H9 (cell line): ENCODE results near the gene POT1. TPM values are rescaled to one million over a fixed set of nuclear protein-coding genes. Genes with fewer than 3 reads are reported as not detected.
A peak's percentile ranks its signal among the peaks of the same experiment; 100 is the strongest.

Experiments
- DNase-seq: peaks from one replicate; pipeline ENCODE4 v3.0.0-alpha.2; 2017
- H2AFZ ChIP-seq: one replicate; pipeline ENCODE4 v1.6.1; 2013; ENCODE audit warnings: mild to moderate bottlenecking, low read length, control low read depth, moderate library complexity
- H2AK5ac ChIP-seq: 2 replicates; pipeline ENCODE4 v1.6.1; 2013; ENCODE audit warnings: low read length, control low read depth, mixed read lengths; ENCODE audit not compliant: insufficient read length
- H2BK120ac ChIP-seq: one replicate; pipeline ENCODE4 v1.6.1; 2013; ENCODE audit warnings: low read depth, mild to moderate bottlenecking, low read length, control low read depth, inconsistent platforms; ENCODE audit not compliant: poor library complexity, severe bottlenecking
- H2BK12ac ChIP-seq: 2 replicates; pipeline ENCODE4 v1.6.1; 2013; ENCODE audit warnings: low read length, control low read depth, mixed read lengths, low read depth; ENCODE audit not compliant: insufficient read length
- H2BK15ac ChIP-seq: 2 replicates; pipeline ENCODE4 v1.6.1; 2013; ENCODE audit warnings: low read depth, low read length, control low read depth
- H2BK20ac ChIP-seq: one replicate; pipeline ENCODE4 v1.6.1; 2013; ENCODE audit warnings: low read depth, mild to moderate bottlenecking, low read length, control low read depth, inconsistent platforms; ENCODE audit not compliant: poor library complexity, severe bottlenecking
- H2BK5ac ChIP-seq: 2 replicates; pipeline ENCODE4 v1.6.1; 2013; ENCODE audit warnings: low read length, control low read depth, mixed read lengths; ENCODE audit not compliant: insufficient read length
- H3K14ac ChIP-seq: 2 replicates; pipeline ENCODE4 v1.6.1; 2013; ENCODE audit warnings: low read length, control low read depth; ENCODE audit not compliant: insufficient read depth
- H3K18ac ChIP-seq: 2 replicates; pipeline ENCODE4 v1.6.1; 2013; ENCODE audit warnings: low read depth, mild to moderate bottlenecking, mixed read lengths, low read length, control low read depth; ENCODE audit not compliant: insufficient read length
- H3K23ac ChIP-seq: 2 replicates; pipeline ENCODE4 v1.6.1; 2013; ENCODE audit warnings: low read length, control low read depth, mixed read lengths, low read depth; ENCODE audit not compliant: insufficient read length
- H3K23me2 ChIP-seq: 2 replicates; pipeline ENCODE4 v1.6.1; 2013; ENCODE audit warnings: low read depth, mild to moderate bottlenecking, mixed read lengths, low read length, control low read depth; ENCODE audit not compliant: insufficient read length, poor library complexity, severe bottlenecking
- H3K27ac ChIP-seq: 2 replicates; pipeline ENCODE4 v1.5.1; 2013; ENCODE audit warnings: low read length, control low read depth, mixed read lengths, low read depth; ENCODE audit not compliant: insufficient read length
- H3K27me3 ChIP-seq: 2 replicates; pipeline ENCODE4 v1.6.1; 2013; ENCODE audit warnings: low read length, control low read depth, inconsistent platforms; ENCODE audit not compliant: insufficient read depth
- H3K4ac ChIP-seq: 2 replicates; pipeline ENCODE4 v1.6.1; 2013; ENCODE audit warnings: low read depth, mild to moderate bottlenecking, control low read depth, inconsistent platforms, low read length, moderate library complexity
- H3K4me1 ChIP-seq: 2 replicates; pipeline ENCODE4 v1.6.1; 2013; ENCODE audit warnings: low read length, control low read depth, inconsistent platforms; ENCODE audit not compliant: insufficient read depth
- H3K4me2 ChIP-seq: 2 replicates; pipeline ENCODE4 v1.6.1; 2013; ENCODE audit warnings: low read length, control low read depth, mixed read lengths; ENCODE audit not compliant: insufficient read length, insufficient read depth
- H3K56ac ChIP-seq: 2 replicates; pipeline ENCODE4 v1.6.1; 2013; ENCODE audit warnings: low read depth, mild to moderate bottlenecking, mixed read lengths, low read length, control low read depth; ENCODE audit not compliant: insufficient read length
- H3K79me1 ChIP-seq: 2 replicates; pipeline ENCODE4 v1.6.1; 2013; ENCODE audit warnings: low read depth, mild to moderate bottlenecking, moderate library complexity, low read length, control low read depth, inconsistent platforms; ENCODE audit not compliant: insufficient read depth, poor library complexity, severe bottlenecking
- H3K79me2 ChIP-seq: 2 replicates; pipeline ENCODE4 v1.6.1; 2013; ENCODE audit warnings: low read length, control low read depth, inconsistent platforms; ENCODE audit not compliant: insufficient read depth
- H3K9ac ChIP-seq: 2 replicates; pipeline ENCODE4 v1.6.1; 2013; ENCODE audit warnings: low read length, control low read depth, mixed read lengths; ENCODE audit not compliant: insufficient read length; ENCODE audit errors: extremely low read depth
- H3K9me3 ChIP-seq: one replicate; pipeline ENCODE4 v1.6.1; 2013; ENCODE audit warnings: low read depth, low read length, inconsistent platforms; ENCODE audit not compliant: control insufficient read depth
- H3T11ph ChIP-seq: one replicate; pipeline ENCODE4 v1.6.1; 2013; ENCODE audit warnings: mild to moderate bottlenecking, low read length, control low read depth, inconsistent platforms
- H4K20me1 ChIP-seq: one replicate; pipeline ENCODE4 v1.6.1; 2013; ENCODE audit not compliant: control insufficient read depth, insufficient read length, insufficient read depth
- H4K5ac ChIP-seq: 2 replicates; pipeline ENCODE4 v1.6.1; 2013; ENCODE audit warnings: low read depth, mild to moderate bottlenecking, mixed read lengths, low read length, control low read depth; ENCODE audit not compliant: insufficient read length
- H4K8ac ChIP-seq: replicated peaks from 2 replicates; pipeline ENCODE4 v1.6.1; 2013; ENCODE audit warnings: low read length, control low read depth, mixed read lengths, low read depth; ENCODE audit not compliant: insufficient read length
- H4K91ac ChIP-seq: 2 replicates; pipeline ENCODE4 v1.6.1; 2013; ENCODE audit warnings: low read depth, mild to moderate bottlenecking, moderate library complexity, mixed read lengths, low read length, control low read depth; ENCODE audit not compliant: insufficient read length
- H3K27ac Mint-ChIP-seq, 3 experiments: 2 replicates in 2 of 3; 3 replicates in 1 of 3; pipeline ENCODE4 v1.8.0; 2020 to 2021; ENCODE audit warnings: mixed read lengths in 3 of 3, mild to moderate bottlenecking in 1 of 3, moderate library complexity in 1 of 3
- H3K27me3 Mint-ChIP-seq: 2 replicates; pipeline ENCODE4 v1.8.0; 2021; ENCODE audit warnings: low read depth, mild to moderate bottlenecking, moderate library complexity, mixed read lengths
- H3K36me3 Mint-ChIP-seq, 3 experiments: 2 replicates in 2 of 3; 3 replicates in 1 of 3; pipeline ENCODE4 v1.8.0; 2020 to 2021; ENCODE audit warnings: low read depth in 3 of 3, mixed read lengths in 3 of 3; ENCODE audit not compliant: insufficient read depth in 1 of 3
- H3K4me1 Mint-ChIP-seq, 2 experiments: 2 replicates each; pipeline ENCODE4 v1.8.0; 2020; ENCODE audit warnings: mixed read lengths in 2 of 2
- H3K4me3 Mint-ChIP-seq, 2 experiments: 2 replicates in 1 of 2; 3 replicates in 1 of 2; pipeline ENCODE4 v1.8.0; 2020 to 2021; ENCODE audit warnings: mild to moderate bottlenecking in 2 of 2, mixed read lengths in 2 of 2, moderate library complexity in 1 of 2
- H3K9me3 Mint-ChIP-seq, 2 experiments: 2 replicates in 1 of 2; 3 replicates in 1 of 2; pipeline ENCODE4 v1.8.0; 2020; ENCODE audit warnings: mild to moderate bottlenecking in 2 of 2, mixed read lengths in 2 of 2, moderate library complexity in 1 of 2
- CTCF ChIP-seq: fragments of 200-600 bp; sonication (generic); conservative IDR thresholded peaks from 3 replicates; pipeline ENCODE4 v1.8.0; 2021; ENCODE audit warnings: antibody characterized with exemption, mild to moderate bottlenecking
- WGBS: extraction: QIAGEN DNeasy Blood & Tissue Kit; methylation state at CpG from one replicate; pipeline ENCODE4 v1.1.7; 2013; ENCODE audit warnings: missing lambda C conversion rate, low lambda C conversion rate, mixed read lengths; ENCODE audit not compliant: insufficient read length; ENCODE audit errors: extremely low coverage; 5-methylcytosine and 5-hydroxymethylcytosine counted together
- total RNA-seq: library from RNA; stranded (reverse); gene quantifications from 2 replicates; pipeline ENCODE4 v1.2.1, GENCODE V29; 2021

POT1 gene
- total RNA-seq, 1 experiment from 2014 or later: 23.4 TPM

- Histone ChIP-seq H4K8ac (no peak overlapping the region), H3K56ac (no peak overlapping the region), H4K91ac (no peak overlapping the region), H3T11ph (no peak overlapping the region), H3K14ac (no peak overlapping the region), H2BK12ac (no peak overlapping the region), H3K23me2 (no peaks in the 10 kb centered on the region), H3K9ac (no peak overlapping the region), H3K79me2 (no peaks in the 10 kb centered on the region), H3K4ac (no peak overlapping the region), H3K18ac (no peak overlapping the region), H3K4me2 (no peak overlapping the region), H3K23ac (no peak overlapping the region), H2BK15ac (no peak overlapping the region), H2AFZ (no peak overlapping the region), H2BK20ac (no peak overlapping the region), H3K79me1 (no peaks in the 10 kb centered on the region), H4K20me1 (no peaks in the 10 kb centered on the region), H3K27me3 (no peaks in the 10 kb centered on the region), H3K4me1 (no peaks in the 10 kb centered on the region), H4K5ac (no peak overlapping the region), H2BK120ac (no peak overlapping the region), H3K27ac (no peak overlapping the region), H3K9me3 (no peaks in the 10 kb centered on the region), H2BK5ac (no peak overlapping the region), H2AK5ac (no peak overlapping the region)
- no peaks in the 10 kb centered on the region for H3K36me3 Mint-ChIP-seq
- WGBS: no CpG with 5 or more reads among the region's 3 CpGs
- no peak overlapping the region for H3K4me3 Mint-ChIP-seq
- peak overlapping the region in 2 of 3 experiments; percentile 10 to 44; a peak in 3 of 7 replicates for H3K27ac Mint-ChIP-seq
- DNase-seq: no peak
- no peak for TF ChIP-seq CTCF
- H3K27me3 Mint-ChIP-seq: no peaks in the 10 kb centered on the region
- no peaks in the 10 kb centered on the region for H3K9me3 Mint-ChIP-seq
- H3K4me1 Mint-ChIP-seq: no peaks in the 10 kb centered on the region
These were observed 54.9 kb downstream of the POT1 start for GRCh38 chr7:124874644-124875163.
